SK-N-MC (cell line): Measurements from ENCODE around the gene CD19.
A peak's percentile ranks its signal among the peaks of the same experiment; 100 is the strongest.
"Not testable (repeated sequence)": the region's sequence is repeated elsewhere in the genome, so short reads cannot be mapped to it uniquely, and the experiment has no call there.

Experiments used
- DNase-seq: peaks from one replicate; pipeline ENCODE4 v3.0.0-alpha.2; 2011; ENCODE audit warnings: low read depth, low spot score
- H3K27ac ChIP-seq: fragments of 200-600 bp; sonication (generic); 2 replicates; pipeline ENCODE4 v1.5.1; 2016; ENCODE audit warnings: mixed run types
- H3K36me3 ChIP-seq: fragments of 200-600 bp; sonication (generic); 2 replicates; pipeline ENCODE4 v1.6.1; 2017; ENCODE audit warnings: antibody characterized with exemption, low read length, mixed read lengths; ENCODE audit not compliant: insufficient read depth
- H3K4me3 ChIP-seq: fragments of 200-600 bp; sonication (generic); 2 replicates; pipeline ENCODE4 v1.5.1; 2016
- H3K9ac ChIP-seq: fragments of 200-600 bp; sonication (generic); 2 replicates; pipeline ENCODE4 v1.8.0; 2017; ENCODE audit warnings: mixed run types, mixed read lengths; ENCODE audit not compliant: insufficient read length
- H3K9me3 ChIP-seq: fragments of 200-600 bp; sonication (generic); 2 replicates; pipeline ENCODE4 v1.6.1; 2017; ENCODE audit warnings: low read depth, mild to moderate bottlenecking, antibody characterized with exemption, low read length, moderate library complexity, mixed read lengths
- EZH2 ChIP-seq: fragments of 200-600 bp; sonication (generic); IDR thresholded peaks from one replicate; pipeline ENCODE4 v1.6.1; 2017; ENCODE audit warnings: antibody characterized with exemption
- FOXP2 ChIP-seq: optimal IDR thresholded peaks from 2 replicates; pipeline ENCODE3; 2011; ENCODE audit warnings: mild to moderate bottlenecking, moderate library complexity; ENCODE audit not compliant: insufficient read depth; ENCODE audit errors: extremely low read length, control extremely low read depth
- POLR2AphosphoS5 ChIP-seq: IDR thresholded peaks from 2 replicates; pipeline ENCODE4 v1.6.1; 2012; ENCODE audit warnings: mild to moderate bottlenecking, low read depth, low read length, borderline replicate concordance

CD19 gene

DNA sequence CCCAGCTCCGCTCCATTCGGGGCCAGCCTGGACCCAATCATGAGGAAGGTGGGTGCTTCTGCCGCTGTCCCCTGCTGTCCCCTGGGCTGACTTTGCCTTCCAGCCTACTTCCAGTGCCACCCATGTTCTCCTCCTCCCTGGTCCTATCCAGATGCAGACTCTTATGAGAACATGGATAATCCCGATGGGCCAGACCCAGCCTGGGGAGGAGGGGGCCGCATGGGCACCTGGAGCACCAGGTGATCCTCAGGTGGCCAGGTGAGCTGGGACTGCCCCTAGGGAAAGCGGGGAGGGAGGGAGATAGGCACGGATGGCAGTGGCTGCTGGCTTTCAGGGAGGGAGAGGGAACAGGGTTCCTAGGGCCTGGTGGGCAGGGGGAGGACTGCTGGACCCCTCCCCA, 7.0 kb downstream of the CD19 start:
- TF ChIP-seq FOXP2 (no peak), POLR2AphosphoS5 (no peak), EZH2 (no peak)
- Histone ChIP-seq H3K36me3 (no peaks in the 10 kb centered on the region), H3K27ac (no peak overlapping the region), H3K9ac (no peak overlapping the region), H3K4me3 (no peak overlapping the region), H3K9me3 (no peaks in the 10 kb centered on the region)
- no peak for DNase-seq

DNA sequence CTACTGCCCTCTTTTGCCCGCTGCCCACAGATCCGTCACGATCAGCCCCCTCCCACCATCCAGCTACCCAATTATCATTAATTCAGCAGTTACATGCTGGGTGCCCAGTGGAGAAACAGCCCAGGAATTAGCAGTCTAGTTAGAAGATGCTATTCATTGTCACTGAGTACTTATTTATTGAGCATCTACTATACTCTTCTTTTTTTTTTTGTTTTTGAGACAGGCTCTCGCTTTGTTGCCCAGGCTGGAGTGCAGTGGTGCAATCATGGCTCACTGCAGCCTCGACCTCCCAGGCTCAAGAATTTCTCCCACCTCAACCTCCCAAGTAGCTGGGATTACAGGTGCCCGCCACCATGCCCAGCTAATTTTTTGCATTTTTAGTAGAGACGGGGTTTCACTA, 8.1 kb downstream of the CD19 start:
- not testable (repeated sequence) for H3K27ac ChIP-seq, H3K36me3 ChIP-seq, H3K4me3 ChIP-seq, H3K9me3 ChIP-seq, H3K9ac ChIP-seq, DNase-seq

DNA sequence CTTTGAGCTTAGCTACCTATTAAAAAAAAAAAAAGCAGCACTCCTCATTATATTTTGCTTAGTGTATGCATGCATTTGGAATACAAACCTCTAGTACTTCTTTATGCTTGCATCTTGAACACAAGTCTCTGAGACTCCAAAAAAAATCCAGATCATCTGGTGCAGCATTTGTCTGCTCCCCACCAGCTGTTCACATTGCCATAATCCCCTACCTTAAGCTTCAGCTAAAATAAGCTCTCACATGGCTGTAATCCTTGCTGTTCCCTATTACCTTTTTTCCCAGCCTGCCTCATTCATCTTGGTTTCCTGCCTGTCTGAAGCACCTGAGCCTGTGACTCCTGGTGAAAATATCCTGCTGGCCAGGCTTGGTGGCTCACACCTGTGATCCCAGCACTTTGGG, 11.5 kb downstream of the CD19 start:
- Histone ChIP-seq H3K9ac (no peak overlapping the region), H3K36me3 (no peaks in the 10 kb centered on the region), H3K9me3 (no peaks in the 10 kb centered on the region), H3K27ac (no peak overlapping the region), H3K4me3 (no peak overlapping the region)
- TF ChIP-seq EZH2 (no peak), POLR2AphosphoS5 (no peak), FOXP2 (no peak)
- DNase-seq: no peak

DNA sequence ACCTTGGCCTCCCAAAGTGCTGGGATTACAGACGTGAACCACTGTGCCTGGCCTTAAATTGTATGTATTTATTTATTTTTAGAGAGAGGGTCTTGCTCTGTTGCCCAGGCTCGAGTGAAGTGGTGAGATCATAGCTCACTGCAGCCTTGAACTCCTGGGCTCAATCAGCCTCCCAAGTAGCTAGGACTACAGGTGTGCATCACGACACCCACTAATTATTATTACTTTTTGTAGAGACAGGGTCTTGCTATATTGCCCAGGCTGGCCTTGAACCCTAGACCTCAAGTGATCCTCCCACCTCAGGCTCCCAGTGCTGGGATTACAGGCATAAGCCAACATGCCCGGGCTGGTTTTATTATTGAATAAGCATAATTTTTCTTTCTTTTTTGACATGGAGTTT, 14.9 kb downstream of the CD19 start:
- H3K9ac ChIP-seq: no peak overlapping the region
- no peak for DNase-seq
- H3K36me3 ChIP-seq: no peaks in the 10 kb centered on the region
- H3K27ac ChIP-seq: no peak overlapping the region
- H3K4me3 ChIP-seq: no peak overlapping the region
- no peak for TF ChIP-seq POLR2AphosphoS5
- TF ChIP-seq EZH2: no peak
- no peak for TF ChIP-seq FOXP2
- no peaks in the 10 kb centered on the region for H3K9me3 ChIP-seq

- H3K36me3 ChIP-seq: peaks cover 30% of the 10 kb centered on the region
- peak; percentile 78; the same call in 1 of the 2 replicates for TF ChIP-seq POLR2AphosphoS5
- TF ChIP-seq FOXP2: no peak
- no peak for TF ChIP-seq EZH2
- H3K9ac ChIP-seq: peak within 1 kb of the TSS; percentile 95
- peak within 1 kb of the TSS; percentile 70; the same call in 1 of the 2 replicates for H3K27ac ChIP-seq
- H3K9me3 ChIP-seq: no peaks in the 10 kb centered on the region
- DNase-seq: peak; percentile 100
- peak within 1 kb of the TSS; percentile 93 for H3K4me3 ChIP-seq
Measured at GRCh38 chr16:28950648-28951409, 19.1 kb downstream of the CD19 start, which contains the start of gene NFATC2IP. TSS of gene NFATC2IP (plus strand) at chr16:28950937. CDS start at chr16:28951012, 75 bp downstream.

DNA sequence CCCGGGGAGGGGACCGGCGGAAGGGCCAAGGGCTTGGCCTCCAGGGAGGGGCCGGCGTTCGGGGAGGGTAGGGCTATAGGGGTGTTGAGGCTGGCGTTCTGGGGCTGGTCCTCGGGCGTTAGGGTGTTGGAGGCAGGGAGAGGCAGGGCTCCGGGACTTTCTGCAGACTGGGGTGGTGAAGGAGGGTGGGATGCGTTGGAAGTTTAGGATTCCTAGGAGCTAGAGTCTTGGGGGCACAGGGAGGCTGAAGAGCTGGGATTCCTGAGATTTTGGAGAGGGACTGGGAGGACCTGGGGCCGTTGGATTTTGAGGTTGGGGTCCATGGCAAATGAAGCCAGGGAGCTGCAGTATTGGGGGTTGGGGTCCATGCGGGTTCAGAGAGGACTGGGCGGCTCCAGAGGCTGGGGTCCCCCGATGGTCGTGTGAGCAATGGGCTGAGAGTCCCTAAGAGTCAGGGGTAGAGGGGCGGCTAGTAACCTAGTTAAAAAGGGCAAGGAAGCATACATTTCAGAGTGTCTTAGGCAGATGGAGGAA, 19.7 kb downstream of the CD19 start:
- TF ChIP-seq EZH2 (no peak), FOXP2 (no peak), POLR2AphosphoS5 (no peak)
- Histone ChIP-seq H3K27ac (no peak overlapping the region), H3K4me3 (peak overlapping the region; percentile 93), H3K9me3 (no peaks in the 10 kb centered on the region), H3K36me3 (peaks cover 37% of the 10 kb centered on the region), H3K9ac (peak overlapping the region; percentile 95)
- DNase-seq: no peak

- H3K36me3 ChIP-seq: peaks cover 69% of the 10 kb centered on the region
- no peak overlapping the region for H3K27ac ChIP-seq
- H3K9me3 ChIP-seq: no peaks in the 10 kb centered on the region
- H3K9ac ChIP-seq: no peak overlapping the region
- DNase-seq: no peak
- no peak for TF ChIP-seq EZH2
- no peak for TF ChIP-seq FOXP2
- no peak for TF ChIP-seq POLR2AphosphoS5
- no peak overlapping the region for H3K4me3 ChIP-seq
Measured at GRCh38 chr16:28958216-28958615, 26.4 kb downstream of the CD19 start.

DNA sequence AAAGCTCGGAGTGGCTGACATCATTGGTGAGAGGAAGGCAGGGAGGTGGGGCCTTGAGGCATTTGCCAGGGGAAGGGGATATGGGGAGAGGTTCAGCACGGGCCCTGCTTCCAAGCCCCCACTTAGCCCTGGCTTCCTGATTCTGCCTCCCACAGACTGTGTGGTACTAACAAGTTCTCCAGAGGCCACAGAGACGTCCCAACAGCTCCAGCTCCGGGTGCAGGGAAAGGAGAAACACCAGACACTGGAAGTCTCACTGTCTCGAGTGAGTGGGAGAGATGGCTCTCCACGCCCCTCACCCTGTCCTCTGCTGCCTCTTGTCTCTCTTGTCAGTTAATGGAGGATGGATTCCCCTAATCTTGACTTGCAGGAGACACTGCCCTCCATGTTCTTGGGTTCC, 27.1 kb downstream of the CD19 start:
- no peak for DNase-seq
- Histone ChIP-seq H3K4me3 (no peak overlapping the region), H3K9ac (no peak overlapping the region), H3K36me3 (peaks cover 69% of the 10 kb centered on the region), H3K9me3 (no peaks in the 10 kb centered on the region), H3K27ac (no peak overlapping the region)
- TF ChIP-seq EZH2 (no peak), POLR2AphosphoS5 (no peak), FOXP2 (no peak)
